Measurements from ENCODE around the gene KCND2. TPM values are rescaled to one million over a fixed set of nuclear protein-coding genes. Genes with fewer than 3 reads are reported as not detected.

The KCND2 gene
- polyA plus RNA-seq, 4 donors: 0.22 to 0.28 TPM; not detected in 2

- H3K4me1 ChIP-seq (ENCODE audit: control insufficient read depth in 3 of 3, insufficient read depth in 2 of 3, low read depth in 1 of 3, low read length in 2 of 3): no peaks in the 10 kb centered on the region
- H3K4me3 ChIP-seq (ENCODE audit: low read depth in 1 of 3, low read length in 3 of 3): no peak overlapping the region
- WGBS, 3 donors: 78 to 90% (median 81%) methylated on average over 3 of the region's 3 CpGs
These were observed 460.2 kb downstream of the KCND2 start for GRCh38 chr7:120733143-120733542.

GRCh38 chr7:120733835-120734234, 460.9 kb downstream of the KCND2 start:
- H3K4me3 ChIP-seq (ENCODE audit: low read depth in 1 of 3, low read length in 3 of 3): no peak overlapping the region
- no peaks in the 10 kb centered on the region for H3K4me1 ChIP-seq (ENCODE audit: control insufficient read depth in 3 of 3, insufficient read depth in 2 of 3, low read depth in 1 of 3, low read length in 2 of 3)
- H3K36me3 ChIP-seq (ENCODE audit: control insufficient read depth in 3 of 3, insufficient read depth in 2 of 3, low read depth in 1 of 3, low read length in 3 of 3): no peaks in the 10 kb centered on the region
- H3K27me3 ChIP-seq (ENCODE audit: control insufficient read depth in 3 of 3, insufficient read depth in 3 of 3, low read length in 3 of 3): peaks cover 0 to 2% (median 0%) of the 10 kb centered on the region in 3 donors
- H3K27ac ChIP-seq (ENCODE audit: low read depth in 1 of 3, low read length in 2 of 3): no peak overlapping the region
- DNase-seq: no peak
- FAIRE-seq: no peak
- 79 to 88% (median 81%) methylated on average over 3 of the region's 3 CpGs for WGBS, 3 donors
- no peaks in the 10 kb centered on the region for H3K9me3 ChIP-seq (ENCODE audit: control insufficient read depth in 2 of 2, insufficient read depth in 1 of 2, low read depth in 1 of 2, low read length in 1 of 2)

More at GRCh38 chr7:120733143-120733542, 460.2 kb downstream of the KCND2 start:
- no peaks in the 10 kb centered on the region for H3K9me3 ChIP-seq (ENCODE audit: control insufficient read depth in 2 of 2, insufficient read depth in 1 of 2, low read depth in 1 of 2, low read length in 1 of 2)
- H3K36me3 ChIP-seq (ENCODE audit: control insufficient read depth in 3 of 3, insufficient read depth in 2 of 3, low read depth in 1 of 3, low read length in 3 of 3): no peaks in the 10 kb centered on the region
- H3K27me3 ChIP-seq (ENCODE audit: control insufficient read depth in 3 of 3, insufficient read depth in 3 of 3, low read length in 3 of 3): peaks cover 0 to 2% (median 0%) of the 10 kb centered on the region in 3 donors
- DNase-seq (no peak), FAIRE-seq (no peak)
- H3K27ac ChIP-seq (ENCODE audit: low read depth in 1 of 3, low read length in 2 of 3): no peak overlapping the region

DNA sequence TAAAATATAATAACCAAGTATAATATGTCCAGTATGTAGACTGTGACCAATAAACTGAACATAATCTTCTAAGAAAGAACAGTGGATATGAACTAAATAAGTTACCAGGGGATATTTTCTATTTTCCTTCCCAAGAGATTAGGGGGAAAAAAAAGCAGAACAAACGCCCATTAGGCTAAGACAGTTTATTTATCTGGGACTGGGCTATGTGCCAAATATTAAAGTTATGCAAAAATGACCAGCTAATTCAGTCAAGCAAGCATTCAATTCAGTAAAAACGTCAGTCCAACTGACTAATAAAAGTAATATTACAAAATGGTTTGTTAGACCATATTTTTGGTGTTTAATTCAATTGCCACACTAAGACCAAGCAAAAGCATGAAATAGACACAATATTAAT, 462.8 kb downstream of the KCND2 start:
- no peak for DNase-seq
- H3K4me1 ChIP-seq (ENCODE audit: control insufficient read depth in 3 of 3, insufficient read depth in 2 of 3, low read depth in 1 of 3, low read length in 2 of 3): no peaks in the 10 kb centered on the region

GRCh38 chr7:120738816-120739215, 465.8 kb downstream of the KCND2 start:
- FAIRE-seq: no peak
- no peaks in the 10 kb centered on the region for H3K27me3 ChIP-seq (ENCODE audit: control insufficient read depth in 3 of 3, insufficient read depth in 3 of 3, low read length in 3 of 3)
- 77 to 93% (median 79%) methylated on average over 3 of the region's 3 CpGs for WGBS, 3 donors
- no peaks in the 10 kb centered on the region for H3K4me1 ChIP-seq (ENCODE audit: control insufficient read depth in 3 of 3, insufficient read depth in 2 of 3, low read depth in 1 of 3, low read length in 2 of 3)
- H3K36me3 ChIP-seq (ENCODE audit: control insufficient read depth in 3 of 3, insufficient read depth in 2 of 3, low read depth in 1 of 3, low read length in 3 of 3): no peaks in the 10 kb centered on the region
- no peaks in the 10 kb centered on the region for H3K9me3 ChIP-seq (ENCODE audit: control insufficient read depth in 2 of 2, insufficient read depth in 1 of 2, low read depth in 1 of 2, low read length in 1 of 2)
- DNase-seq: no peak
- H3K27ac ChIP-seq (ENCODE audit: low read depth in 1 of 3, low read length in 2 of 3): no peak overlapping the region
- no peak overlapping the region for H3K4me3 ChIP-seq (ENCODE audit: low read depth in 1 of 3, low read length in 3 of 3)

More for the DNA sequence above, 462.8 kb downstream of the KCND2 start:
- WGBS, 3 donors: 16 to 17% (median 17%) methylated on average over 2 of the region's 2 CpGs
- no peak overlapping the region for H3K4me3 ChIP-seq (ENCODE audit: low read depth in 1 of 3, low read length in 3 of 3)
- H3K27me3 ChIP-seq (ENCODE audit: control insufficient read depth in 3 of 3, insufficient read depth in 3 of 3, low read length in 3 of 3): peaks cover 0 to 2% (median 0%) of the 10 kb centered on the region in 3 donors
- H3K9me3 ChIP-seq (ENCODE audit: control insufficient read depth in 2 of 2, insufficient read depth in 1 of 2, low read depth in 1 of 2, low read length in 1 of 2): no peaks in the 10 kb centered on the region
- FAIRE-seq: peak; percentile 26
- no peak overlapping the region for H3K27ac ChIP-seq (ENCODE audit: low read depth in 1 of 3, low read length in 2 of 3)
- no peaks in the 10 kb centered on the region for H3K36me3 ChIP-seq (ENCODE audit: control insufficient read depth in 3 of 3, insufficient read depth in 2 of 3, low read depth in 1 of 3, low read length in 3 of 3)

- no peak overlapping the region for H3K27ac ChIP-seq (ENCODE audit: low read depth in 1 of 3, low read length in 2 of 3)
- H3K36me3 ChIP-seq (ENCODE audit: control insufficient read depth in 3 of 3, insufficient read depth in 2 of 3, low read depth in 1 of 3, low read length in 3 of 3): no peaks in the 10 kb centered on the region
- no peak for FAIRE-seq
- 22 to 29% (median 28%) methylated on average over 3 of the region's 3 CpGs for WGBS, 3 donors
- H3K4me3 ChIP-seq (ENCODE audit: low read depth in 1 of 3, low read length in 3 of 3): no peak overlapping the region
- H3K4me1 ChIP-seq (ENCODE audit: control insufficient read depth in 3 of 3, insufficient read depth in 2 of 3, low read depth in 1 of 3, low read length in 2 of 3): no peaks in the 10 kb centered on the region
- no peaks in the 10 kb centered on the region for H3K9me3 ChIP-seq (ENCODE audit: control insufficient read depth in 2 of 2, insufficient read depth in 1 of 2, low read depth in 1 of 2, low read length in 1 of 2)
- no peaks in the 10 kb centered on the region for H3K27me3 ChIP-seq (ENCODE audit: control insufficient read depth in 3 of 3, insufficient read depth in 3 of 3, low read length in 3 of 3)
- peak in 1 of 2 donors; percentile 6 for DNase-seq
These were observed 467.4 kb downstream of the KCND2 start for GRCh38 chr7:120740348-120740747.

- no peaks in the 10 kb centered on the region for H3K27me3 ChIP-seq (ENCODE audit: control insufficient read depth in 3 of 3, insufficient read depth in 3 of 3, low read length in 3 of 3)
- no peak for FAIRE-seq
- 35 to 56% (median 39%) methylated on average over 7 of the region's 7 CpGs for WGBS, 3 donors
- H3K4me1 ChIP-seq (ENCODE audit: control insufficient read depth in 3 of 3, insufficient read depth in 2 of 3, low read depth in 1 of 3, low read length in 2 of 3): no peaks in the 10 kb centered on the region
- H3K27ac ChIP-seq (ENCODE audit: low read depth in 1 of 3, low read length in 2 of 3): no peak overlapping the region
- no peaks in the 10 kb centered on the region for H3K36me3 ChIP-seq (ENCODE audit: control insufficient read depth in 3 of 3, insufficient read depth in 2 of 3, low read depth in 1 of 3, low read length in 3 of 3)
- no peak overlapping the region for H3K4me3 ChIP-seq (ENCODE audit: low read depth in 1 of 3, low read length in 3 of 3)
- no peaks in the 10 kb centered on the region for H3K9me3 ChIP-seq (ENCODE audit: control insufficient read depth in 2 of 2, insufficient read depth in 1 of 2, low read depth in 1 of 2, low read length in 1 of 2)
- no peak for DNase-seq
These were observed 468.5 kb downstream of the KCND2 start for GRCh38 chr7:120741371-120742042.

GRCh38 chr7:120742372-120742771, 469.4 kb downstream of the KCND2 start:
- Histone ChIP-seq H3K4me1 (ENCODE audit: control insufficient read depth in 3 of 3, insufficient read depth in 2 of 3, low read depth in 1 of 3, low read length in 2 of 3) (no peaks in the 10 kb centered on the region), H3K27ac (ENCODE audit: low read depth in 1 of 3, low read length in 2 of 3) (no peak overlapping the region), H3K4me3 (ENCODE audit: low read depth in 1 of 3, low read length in 3 of 3) (no peak overlapping the region), H3K27me3 (ENCODE audit: control insufficient read depth in 3 of 3, insufficient read depth in 3 of 3, low read length in 3 of 3) (no peaks in the 10 kb centered on the region), H3K36me3 (ENCODE audit: control insufficient read depth in 3 of 3, insufficient read depth in 2 of 3, low read depth in 1 of 3, low read length in 3 of 3) (no peaks in the 10 kb centered on the region), H3K9me3 (ENCODE audit: control insufficient read depth in 2 of 2, insufficient read depth in 1 of 2, low read depth in 1 of 2, low read length in 1 of 2) (no peaks in the 10 kb centered on the region)
- 49 to 62% (median 50%) methylated on average over 5 of the region's 5 CpGs for WGBS, 3 donors
- no peak for DNase-seq
- no peak for FAIRE-seq

DNA sequence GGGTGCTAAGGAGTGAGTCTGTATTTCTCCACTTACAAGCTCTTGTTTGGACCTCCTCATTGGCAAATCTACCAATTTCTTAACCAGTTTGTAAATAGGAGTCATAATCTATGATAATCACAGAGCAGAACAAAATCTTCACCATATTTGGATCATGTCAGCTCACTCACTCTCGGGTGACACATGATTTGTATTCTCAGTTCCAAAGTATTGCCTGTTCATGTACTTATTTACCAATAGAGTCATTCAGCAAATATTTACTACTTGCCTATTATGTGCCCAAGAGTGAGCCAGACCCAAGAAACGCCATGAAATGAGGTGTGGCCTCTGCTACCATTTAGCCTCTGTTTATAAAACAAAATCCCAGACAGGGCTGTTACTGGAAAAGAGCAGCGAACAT, 470.2 kb downstream of the KCND2 start:
- FAIRE-seq: no peak

DNA sequence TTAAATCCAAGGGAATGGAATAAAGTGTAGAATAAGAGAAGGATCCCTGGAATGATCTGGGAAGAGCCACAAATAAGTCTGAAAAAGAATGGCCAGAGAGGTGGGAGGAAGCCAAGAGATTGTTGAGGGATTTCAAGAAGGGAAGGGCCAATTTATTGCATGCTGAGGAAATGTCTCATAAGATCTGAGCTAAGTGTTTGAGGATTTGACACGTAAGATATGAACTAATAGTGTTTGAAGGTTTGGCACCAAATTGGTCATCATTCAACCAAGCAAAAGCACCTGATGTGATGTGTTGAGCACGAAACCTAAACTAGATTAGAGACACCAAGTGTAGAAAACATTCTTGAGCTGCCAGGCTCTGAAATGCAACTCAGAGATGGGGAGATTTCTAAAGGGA, 487.1 kb downstream of the KCND2 start:
- Histone ChIP-seq H3K36me3 (ENCODE audit: control insufficient read depth in 3 of 3, insufficient read depth in 2 of 3, low read depth in 1 of 3, low read length in 3 of 3) (no peaks in the 10 kb centered on the region), H3K9me3 (ENCODE audit: control insufficient read depth in 2 of 2, insufficient read depth in 1 of 2, low read depth in 1 of 2, low read length in 1 of 2) (no peaks in the 10 kb centered on the region), H3K27ac (ENCODE audit: low read depth in 1 of 3, low read length in 2 of 3) (no peak overlapping the region), H3K4me1 (ENCODE audit: control insufficient read depth in 3 of 3, insufficient read depth in 2 of 3, low read depth in 1 of 3, low read length in 2 of 3) (no peaks in the 10 kb centered on the region), H3K4me3 (ENCODE audit: low read depth in 1 of 3, low read length in 3 of 3) (no peak overlapping the region), H3K27me3 (ENCODE audit: control insufficient read depth in 3 of 3, insufficient read depth in 3 of 3, low read length in 3 of 3) (no peaks in the 10 kb centered on the region)
- DNase-seq (no peak), FAIRE-seq (no peak)
- 63 to 74% (median 71%) methylated on average over 2 of the region's 2 CpGs for WGBS, 3 donors

More for the DNA sequence above, 470.2 kb downstream of the KCND2 start:
- Histone ChIP-seq H3K27me3 (ENCODE audit: control insufficient read depth in 3 of 3, insufficient read depth in 3 of 3, low read length in 3 of 3) (no peaks in the 10 kb centered on the region), H3K27ac (ENCODE audit: low read depth in 1 of 3, low read length in 2 of 3) (no peak overlapping the region), H3K4me3 (ENCODE audit: low read depth in 1 of 3, low read length in 3 of 3) (no peak overlapping the region), H3K9me3 (ENCODE audit: control insufficient read depth in 2 of 2, insufficient read depth in 1 of 2, low read depth in 1 of 2, low read length in 1 of 2) (no peaks in the 10 kb centered on the region), H3K4me1 (ENCODE audit: control insufficient read depth in 3 of 3, insufficient read depth in 2 of 3, low read depth in 1 of 3, low read length in 2 of 3) (no peaks in the 10 kb centered on the region), H3K36me3 (ENCODE audit: control insufficient read depth in 3 of 3, insufficient read depth in 2 of 3, low read depth in 1 of 3, low read length in 3 of 3) (no peaks in the 10 kb centered on the region)
- DNase-seq: no peak
- 55 to 75% (median 61%) methylated on average over 3 of the region's 3 CpGs for WGBS, 3 donors
